CD4-positive, alpha-beta T cell (primary cell): Measurements from ENCODE around the gene C7orf33. TPM values are rescaled to one million over a fixed set of nuclear protein-coding genes. Genes with fewer than 3 reads are reported as not detected.

Experiments
- ATAC-seq: fragments of 200-7000 bp; cut with Tn5 transposase; one replicate; pipeline ENCODE4 v1.10.0; 2022; ENCODE audit warnings: mild to moderate bottlenecking; ENCODE audit not compliant: poor library complexity
- CTCF ChIA-PET: fragments of 350-600 bp; sonication (Branson Sonifier 250); formaldehyde crosslinking; loops from one replicate; lab custom pipeline; 2021; ENCODE audit warnings: antibody characterized with exemption, inconsistent platforms; lab: Charles Lee
- POLR2A ChIA-PET: fragments of 350-600 bp; sonication (Branson Sonifier 250); formaldehyde crosslinking; loops from one replicate; lab custom pipeline; 2021; ENCODE audit warnings: antibody characterized with exemption, inconsistent platforms; lab: Charles Lee
- DNase-seq, 14 experiments: peaks; one replicate each; pipeline ENCODE4 v3.0.0-alpha.2; 2013 to 2020; ENCODE audit warnings: mixed read lengths in 2 of 14
- H3K27ac ChIP-seq, 2 donors: one replicate each; pipeline versions ENCODE4 v1.5.1 to v1.7.0; 2013; ENCODE audit warnings: low read length in 2 of 2, low read depth in 1 of 2, mild to moderate bottlenecking in 1 of 2
- H3K27me3 ChIP-seq, 2 experiments: 1 replicate in 1 of 2; 2 replicates in 1 of 2; pipeline versions ENCODE4 v1.6.1 to v1.7.0; 2013; ENCODE audit warnings: low read length in 2 of 2, control low read depth in 1 of 2, mild to moderate bottlenecking in 1 of 2, moderate library complexity in 1 of 2; ENCODE audit not compliant: insufficient read depth in 2 of 2, control insufficient read depth in 1 of 2
- H3K36me3 ChIP-seq: one replicate; pipeline ENCODE4 v1.6.1; 2013; ENCODE audit warnings: low read length, control low read depth; ENCODE audit not compliant: insufficient read depth
- H3K4me1 ChIP-seq: one replicate; pipeline ENCODE4 v1.6.1; 2013; ENCODE audit warnings: low read length, control low read depth; ENCODE audit not compliant: insufficient read depth
- H3K4me3 ChIP-seq: one replicate; pipeline ENCODE4 v1.5.1; 2013; ENCODE audit warnings: mild to moderate bottlenecking, low read length, moderate library complexity
- H3K9me3 ChIP-seq, 2 experiments: 1 replicate in 1 of 2; 2 replicates in 1 of 2; pipeline versions ENCODE4 v1.6.1 to v1.7.0; 2013; ENCODE audit warnings: low read length in 2 of 2, mild to moderate bottlenecking in 2 of 2, control low read depth in 1 of 2, moderate library complexity in 1 of 2; ENCODE audit not compliant: control insufficient read depth in 1 of 2, insufficient read depth in 1 of 2
- H3K27ac Mint-ChIP-seq: one replicate; pipeline ENCODE4 v1.8.0; 2020; ENCODE audit warnings: mixed read lengths
- H3K27me3 Mint-ChIP-seq: one replicate; pipeline ENCODE4 v1.8.0; 2021; ENCODE audit warnings: mixed read lengths
- H3K36me3 Mint-ChIP-seq: one replicate; pipeline ENCODE4 v1.8.0; 2021; ENCODE audit warnings: low read depth, mixed read lengths
- H3K4me1 Mint-ChIP-seq: one replicate; pipeline ENCODE4 v1.8.0; 2021; ENCODE audit warnings: low read depth, mixed read lengths
- H3K4me3 Mint-ChIP-seq: one replicate; pipeline ENCODE4 v1.8.0; 2020; ENCODE audit warnings: mild to moderate bottlenecking, mixed read lengths
- H3K9me3 Mint-ChIP-seq: one replicate; pipeline ENCODE4 v1.8.0; 2020; ENCODE audit warnings: mixed read lengths
- intact Hi-C, 2 experiments: fragments of 100-400 bp; cut with DNase I in 1 of 2; cut with micrococcal nuclease in 1 of 2; formaldehyde crosslinking; loops; one replicate each; pipeline versions ENCODE4 v1.15.1 to v1.9.0; 2023 to 2025; cut with DNase I, micrococcal nuclease
- total RNA-seq, 174 experiments: library from RNA in 2 of 174; stranded (reverse) in 2 of 174; gene quantifications; one replicate each; pipeline ENCODE4 v1.2.3 and lab custom pipeline; 2021 to 2026
- TF ChIP-seq, protein P1 (sequence below): fragments of 200-600 bp; IDR thresholded peaks from one replicate; pipeline ENCODE4 v1.8.0; 2022; ENCODE audit warnings: antibody characterized with exemption, mild to moderate bottlenecking

Gene C7orf33
- total RNA-seq, 2 experiments from 2014 or later: not detected

DNA sequence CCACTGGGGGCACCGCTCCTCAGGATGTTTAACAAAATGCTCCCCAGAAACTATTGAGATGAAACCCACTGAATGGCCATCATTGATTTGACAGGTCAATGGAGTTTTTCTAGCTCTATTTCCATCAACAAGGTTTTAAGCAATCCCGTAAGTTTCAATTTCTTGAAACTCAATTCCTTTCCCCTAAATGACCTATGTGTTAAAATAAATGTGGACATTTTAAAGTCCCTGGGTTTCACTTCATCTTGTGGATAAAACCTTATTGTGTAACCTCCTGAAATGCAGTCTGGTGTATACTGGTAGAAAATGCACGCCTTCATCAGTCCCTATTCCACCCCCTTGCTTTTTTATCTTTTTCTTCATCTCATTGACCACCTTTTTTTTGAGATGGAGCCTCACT lies 8.9 kb upstream of the C7orf33 start:
- intact Hi-C loops: no loop called here
- no peak overlapping the region for H3K4me3 Mint-ChIP-seq
- no peaks in the 10 kb centered on the region for H3K36me3 ChIP-seq
- H3K27ac Mint-ChIP-seq: no peak overlapping the region
- no peak overlapping the region for H3K27ac ChIP-seq
- H3K36me3 Mint-ChIP-seq: no peaks in the 10 kb centered on the region
- no peaks in the 10 kb centered on the region for H3K27me3 Mint-ChIP-seq
- CTCF ChIA-PET: no interaction called here
- no peaks in the 10 kb centered on the region for H3K27me3 ChIP-seq
- H3K4me3 ChIP-seq: no peak overlapping the region
- H3K9me3 ChIP-seq: no peaks in the 10 kb centered on the region
- POLR2A ChIA-PET: no interaction called here
- DNase-seq (no peak), ATAC-seq (no peak)
- H3K4me1 ChIP-seq: no peaks in the 10 kb centered on the region
- H3K9me3 Mint-ChIP-seq: no peaks in the 10 kb centered on the region
- peaks cover 5% of the 10 kb centered on the region for H3K4me1 Mint-ChIP-seq
- TF ChIP-seq, protein P1, sequence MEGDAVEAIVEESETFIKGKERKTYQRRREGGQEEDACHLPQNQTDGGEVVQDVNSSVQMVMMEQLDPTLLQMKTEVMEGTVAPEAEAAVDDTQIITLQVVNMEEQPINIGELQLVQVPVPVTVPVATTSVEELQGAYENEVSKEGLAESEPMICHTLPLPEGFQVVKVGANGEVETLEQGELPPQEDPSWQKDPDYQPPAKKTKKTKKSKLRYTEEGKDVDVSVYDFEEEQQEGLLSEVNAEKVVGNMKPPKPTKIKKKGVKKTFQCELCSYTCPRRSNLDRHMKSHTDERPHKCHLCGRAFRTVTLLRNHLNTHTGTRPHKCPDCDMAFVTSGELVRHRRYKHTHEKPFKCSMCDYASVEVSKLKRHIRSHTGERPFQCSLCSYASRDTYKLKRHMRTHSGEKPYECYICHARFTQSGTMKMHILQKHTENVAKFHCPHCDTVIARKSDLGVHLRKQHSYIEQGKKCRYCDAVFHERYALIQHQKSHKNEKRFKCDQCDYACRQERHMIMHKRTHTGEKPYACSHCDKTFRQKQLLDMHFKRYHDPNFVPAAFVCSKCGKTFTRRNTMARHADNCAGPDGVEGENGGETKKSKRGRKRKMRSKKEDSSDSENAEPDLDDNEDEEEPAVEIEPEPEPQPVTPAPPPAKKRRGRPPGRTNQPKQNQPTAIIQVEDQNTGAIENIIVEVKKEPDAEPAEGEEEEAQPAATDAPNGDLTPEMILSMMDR: no peak

- Mint-ChIP-seq H3K27ac (no peak overlapping the region), H3K9me3 (no peaks in the 10 kb centered on the region)
Measured at GRCh38 chr7:148584154-148584827, 6.3 kb upstream of the C7orf33 start.

GRCh38 chr7:148585399-148585798 lies 5.2 kb upstream of the C7orf33 start:
- intact Hi-C loops: no loop called here
- H3K4me3 ChIP-seq: no peak overlapping the region
- Mint-ChIP-seq H3K27me3 (no peaks in the 10 kb centered on the region), H3K4me3 (no peak overlapping the region), H3K27ac (no peak overlapping the region), H3K9me3 (no peaks in the 10 kb centered on the region), H3K36me3 (no peaks in the 10 kb centered on the region), H3K4me1 (peaks cover 5% of the 10 kb centered on the region)
- no peaks in the 10 kb centered on the region for H3K4me1 ChIP-seq
- H3K27ac ChIP-seq: no peak overlapping the region
- ATAC-seq: no peak
- DNase-seq: no peak
- H3K27me3 ChIP-seq: no peaks in the 10 kb centered on the region
- TF ChIP-seq, protein P1: no peak
- H3K9me3 ChIP-seq: no peaks in the 10 kb centered on the region
- CTCF ChIA-PET: interaction anchor here (2.1 kb wide), 1 partner anchor 10 kb away, joined by 8 read pairs; no protein-coding TSS in a partner anchor
- H3K36me3 ChIP-seq: no peaks in the 10 kb centered on the region
- POLR2A ChIA-PET: interaction anchor here (0.8 kb wide), 1 partner anchor 271 kb away, joined by 3 read pairs; no protein-coding TSS in a partner anchor

More at GRCh38 chr7:148584154-148584827, 6.3 kb upstream of the C7orf33 start:
- ChIA-PET POLR2A (interaction anchor here (0.8 to 1.8 kb wide), 2 partner anchors 9 to 272 kb away, joined by 3 to 7 read pairs; no protein-coding TSS in a partner anchor), CTCF (interaction anchor here (0.7 to 2.1 kb wide), 3 partner anchors 9 to 363 kb away, joined by 3 to 8 read pairs (median 3); no protein-coding TSS in a partner anchor)
- H3K9me3 ChIP-seq: no peaks in the 10 kb centered on the region
- intact Hi-C loops: no loop called here
- ATAC-seq (no peak), DNase-seq (no peak)
- Mint-ChIP-seq H3K27me3 (no peaks in the 10 kb centered on the region), H3K36me3 (no peaks in the 10 kb centered on the region), H3K4me1 (peaks cover 5% of the 10 kb centered on the region), H3K4me3 (no peak overlapping the region)
- H3K4me1 ChIP-seq: no peaks in the 10 kb centered on the region
- no peak overlapping the region for H3K4me3 ChIP-seq
- no peak overlapping the region for H3K27ac ChIP-seq
- TF ChIP-seq, protein P1: no peak
- no peaks in the 10 kb centered on the region for H3K36me3 ChIP-seq
- no peaks in the 10 kb centered on the region for H3K27me3 ChIP-seq
